NCI-H2227 (cell line): ENCODE results near the gene SEC14L5.
"Not testable (repeated sequence)": the region's sequence is repeated elsewhere in the genome, so short reads cannot be mapped to it uniquely, and the experiment has no call there.

Experiments
- DNase-seq: peaks from one replicate; lab custom pipeline; 2025; ENCODE audit not compliant: unreplicated experiment; lab: John Stamatoyannopoulos, UW

Gene SEC14L5

DNA sequence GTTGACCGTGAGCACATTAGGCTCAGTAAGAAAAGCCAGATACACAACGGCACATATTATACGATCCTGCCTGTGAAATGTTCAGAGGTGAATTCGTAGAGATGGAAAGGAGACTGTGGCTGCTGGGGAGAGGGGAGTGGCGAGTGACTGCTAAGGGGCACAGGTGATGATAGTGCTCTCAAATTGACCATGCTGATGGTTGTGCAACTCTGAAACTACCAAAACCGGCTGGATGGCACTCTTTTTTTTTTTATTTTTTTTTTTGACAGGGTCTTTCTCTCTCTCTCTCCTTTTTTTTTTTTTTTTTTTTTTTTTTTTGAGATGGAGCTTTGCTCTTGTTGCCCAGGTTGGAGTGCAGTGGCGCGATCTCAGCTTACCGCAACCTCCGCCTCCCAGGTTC is 8.1 kb upstream of the SEC14L5 start:
- DNase-seq, result no peak

DNA sequence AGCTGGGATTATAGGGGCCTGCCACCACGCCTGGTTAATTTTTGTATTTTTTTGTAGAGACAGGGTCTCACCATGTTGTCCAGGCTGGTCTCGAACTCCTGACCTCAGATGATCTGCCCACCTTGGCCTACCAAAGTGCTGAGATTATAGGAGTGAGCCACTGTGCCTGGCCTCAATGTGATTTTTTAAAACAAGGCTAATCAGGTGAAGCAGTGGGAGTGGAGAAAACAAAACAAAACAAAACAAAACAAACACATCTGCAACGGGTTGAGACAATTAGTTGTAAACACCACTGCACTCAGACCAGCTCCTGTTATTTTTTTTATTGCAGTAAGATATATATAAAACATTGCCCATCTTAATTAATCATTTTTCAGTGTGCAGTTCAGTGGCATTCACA is 6.5 kb upstream of the SEC14L5 start:
- DNase-seq, result not testable (repeated sequence)

DNA sequence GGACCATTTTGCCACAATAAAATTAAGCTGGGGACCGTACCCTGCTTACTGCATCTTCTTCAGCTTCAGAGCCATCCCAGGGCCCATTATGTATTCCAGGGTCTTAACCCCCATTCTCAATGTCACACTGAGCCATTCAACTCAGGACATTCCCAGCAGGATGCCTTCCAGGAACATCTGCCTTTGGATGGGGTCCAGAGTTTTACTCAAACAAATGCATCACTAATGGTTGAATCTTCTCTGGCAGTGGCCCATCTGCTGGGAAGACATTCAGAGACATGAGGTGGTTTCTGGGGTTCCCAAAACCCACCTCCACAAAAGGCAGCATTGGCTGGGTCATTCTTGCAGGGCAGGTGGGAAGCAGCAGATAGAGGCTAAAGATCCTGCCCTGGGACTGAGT is 3.4 kb upstream of the SEC14L5 start:
- DNase-seq, result no peak

DNA sequence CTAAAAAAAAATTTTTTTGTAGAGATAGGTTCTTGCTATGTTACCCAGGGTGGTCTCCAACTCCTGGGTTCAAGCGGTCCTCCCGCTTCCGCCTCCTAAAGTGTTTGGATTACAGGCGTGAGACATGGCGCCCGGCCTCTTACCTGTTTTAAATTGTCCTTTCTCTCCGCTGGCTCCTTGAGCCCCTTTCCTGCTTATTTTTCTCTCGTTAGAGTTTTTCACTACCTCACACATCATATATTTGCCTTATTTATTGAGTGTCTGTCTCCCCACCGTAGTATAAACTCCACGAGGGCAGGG is 760 bp upstream of the SEC14L5 start:
- DNase-seq, result no peak

DNA sequence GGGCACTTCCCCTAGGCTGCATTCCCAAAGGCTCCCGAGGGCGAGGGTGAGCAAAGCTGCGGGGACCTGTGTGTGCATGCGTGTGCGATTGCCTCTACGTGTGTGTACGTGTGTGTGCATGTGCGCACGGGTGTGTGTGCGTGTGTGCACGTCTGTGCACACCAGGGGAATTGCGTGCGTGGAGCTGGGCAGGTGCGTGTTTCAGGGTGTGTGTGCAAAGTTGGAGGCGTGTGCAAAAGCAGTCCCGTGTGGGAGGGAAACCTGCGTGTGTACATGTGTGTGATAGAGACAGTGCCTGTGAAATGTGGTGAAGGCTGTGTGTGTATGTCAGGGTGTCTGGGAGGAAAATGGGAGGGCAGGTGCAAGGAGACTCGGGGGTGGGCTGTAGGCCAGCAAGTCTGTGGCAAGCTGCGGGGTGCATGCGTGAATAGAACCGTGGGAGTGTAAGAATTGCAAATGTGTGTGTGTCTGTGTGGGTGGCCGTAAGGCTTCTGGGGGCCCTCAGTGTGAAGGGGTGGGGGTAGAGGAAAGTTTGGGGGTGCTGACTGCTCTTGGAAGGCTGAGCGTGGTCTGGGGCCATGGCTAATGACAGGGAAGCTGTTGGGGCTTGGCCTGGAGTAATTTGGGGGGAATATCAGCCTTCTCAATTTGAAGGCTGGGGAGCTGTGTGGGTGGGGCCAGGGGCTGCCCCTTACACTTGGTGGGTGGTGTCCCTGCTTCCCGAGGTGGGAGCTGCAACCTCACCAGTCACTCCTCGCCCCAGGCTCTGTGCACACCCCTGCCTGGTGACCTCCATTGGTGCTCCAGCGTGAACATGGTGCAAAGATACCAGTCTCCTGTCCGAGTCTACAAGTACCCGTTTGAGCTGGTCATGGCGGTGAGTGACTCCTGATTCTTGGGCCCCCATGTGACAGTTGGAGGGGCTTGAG is 644 bp downstream of the SEC14L5 start:
- no peak for DNase-seq

DNA sequence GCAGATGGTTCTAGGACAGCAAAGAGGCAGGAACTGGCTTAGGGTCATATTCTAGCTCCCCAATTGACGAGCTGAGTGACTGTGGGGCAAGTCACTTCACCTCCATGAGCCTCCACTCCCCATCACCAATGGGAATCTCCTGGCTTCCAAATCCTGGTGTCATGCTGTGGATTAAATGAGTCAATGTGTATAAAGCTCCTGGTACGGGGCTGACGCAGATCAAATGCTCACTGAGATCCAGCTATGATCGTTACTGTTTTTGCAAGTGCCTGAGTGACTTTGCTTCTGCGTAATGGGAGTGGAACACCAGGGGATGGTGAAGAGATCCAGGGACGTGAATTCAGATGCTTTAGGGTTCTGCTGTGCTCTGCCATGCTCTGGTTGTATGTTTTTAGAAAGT is 2.4 kb downstream of the SEC14L5 start:
- no peak for DNase-seq

DNA sequence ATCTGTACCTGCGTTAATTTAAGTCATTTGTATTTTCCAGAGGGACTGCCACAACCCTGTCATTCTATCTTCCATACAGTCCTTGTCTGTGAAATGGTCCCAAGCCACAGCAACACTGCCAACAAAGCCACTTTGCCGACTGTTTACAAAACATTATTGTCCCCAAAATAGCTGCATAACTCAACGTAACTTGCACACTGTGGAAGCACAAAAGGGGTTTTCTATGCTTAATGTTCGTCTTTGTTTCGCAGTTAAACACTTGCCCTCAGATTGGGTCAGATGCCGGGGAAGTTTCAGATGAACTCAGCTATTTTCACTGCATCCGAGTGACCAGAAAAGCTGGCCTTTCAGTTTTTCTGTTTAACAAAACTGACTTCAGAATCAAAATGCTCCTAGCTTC is 4.6 kb downstream of the SEC14L5 start:
- no peak for DNase-seq

DNA sequence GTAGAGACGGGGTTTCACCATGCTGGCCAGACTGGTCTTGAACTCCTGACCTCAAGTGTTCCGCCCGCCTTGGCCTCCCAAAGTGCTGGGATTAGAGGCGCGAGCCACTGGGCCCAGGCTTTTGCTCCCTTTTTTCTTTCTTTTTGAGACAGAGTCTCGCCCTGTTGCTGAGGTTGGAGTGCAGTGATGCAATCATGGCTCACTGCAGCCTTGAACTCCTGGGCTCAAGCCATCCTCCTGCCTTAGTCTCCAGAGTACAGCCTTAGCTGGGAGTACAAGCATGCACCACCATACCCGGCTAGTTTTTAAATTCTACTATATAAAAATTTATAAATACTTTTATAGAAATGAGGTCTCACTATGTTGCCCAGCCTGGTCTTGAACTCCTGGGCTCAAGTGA is 5.4 kb downstream of the SEC14L5 start:
- not testable (repeated sequence) for DNase-seq

DNA sequence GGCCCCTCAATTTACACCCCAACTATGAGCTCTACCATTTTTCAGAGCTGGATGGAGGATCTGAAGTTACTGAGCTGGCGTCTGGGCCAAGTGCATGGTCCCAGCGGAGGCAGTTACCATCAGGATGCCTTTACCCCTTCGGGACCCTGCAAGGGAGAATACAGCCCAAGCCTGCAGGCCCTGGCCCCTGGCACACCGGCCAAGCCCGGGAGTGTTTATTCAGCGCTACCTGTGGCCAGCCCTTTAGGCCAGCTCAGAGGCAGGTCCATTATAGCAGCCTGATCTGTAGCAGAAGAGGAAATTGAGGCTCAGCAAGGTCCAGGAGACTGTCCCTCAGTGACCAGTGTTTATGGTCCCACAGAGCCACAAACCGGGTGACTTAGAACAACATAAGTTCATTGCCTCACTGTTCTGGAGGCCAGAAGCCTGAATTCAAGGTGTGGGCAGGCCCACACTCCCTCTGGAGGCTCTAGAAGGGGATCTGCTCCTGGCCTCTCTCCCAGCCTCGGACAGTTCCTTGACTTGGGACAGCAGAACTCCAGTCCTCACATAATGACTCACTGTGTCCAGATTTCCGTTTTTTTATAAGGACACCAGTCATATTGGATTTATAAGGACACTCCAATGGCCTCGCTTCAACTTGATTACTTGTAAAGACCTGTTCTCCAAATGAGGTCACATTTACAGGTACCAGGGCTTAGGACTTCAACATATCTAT is 8.8 kb downstream of the SEC14L5 start:
- DNase-seq, result no peak

DNA sequence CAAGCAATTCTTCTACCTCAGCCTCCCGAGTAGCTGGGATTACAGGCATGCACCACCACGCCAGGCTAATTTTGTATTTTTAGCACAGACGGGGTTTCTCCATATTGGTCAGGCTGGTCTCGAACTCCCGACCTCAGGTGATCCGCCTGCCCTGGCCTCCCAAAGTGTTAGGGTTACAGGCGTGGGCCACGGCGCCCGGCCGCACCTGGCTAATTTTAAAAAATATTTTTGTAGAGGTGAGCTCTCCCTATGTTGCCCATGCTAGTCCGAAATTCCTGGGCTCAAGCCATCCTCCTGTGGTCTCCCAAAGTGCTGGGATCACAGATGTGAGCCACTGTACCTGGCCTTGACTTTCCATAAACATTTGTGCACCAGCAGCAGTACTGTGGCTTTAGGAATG is 10.1 kb downstream of the SEC14L5 start:
- DNase-seq, result not testable (repeated sequence)

DNA sequence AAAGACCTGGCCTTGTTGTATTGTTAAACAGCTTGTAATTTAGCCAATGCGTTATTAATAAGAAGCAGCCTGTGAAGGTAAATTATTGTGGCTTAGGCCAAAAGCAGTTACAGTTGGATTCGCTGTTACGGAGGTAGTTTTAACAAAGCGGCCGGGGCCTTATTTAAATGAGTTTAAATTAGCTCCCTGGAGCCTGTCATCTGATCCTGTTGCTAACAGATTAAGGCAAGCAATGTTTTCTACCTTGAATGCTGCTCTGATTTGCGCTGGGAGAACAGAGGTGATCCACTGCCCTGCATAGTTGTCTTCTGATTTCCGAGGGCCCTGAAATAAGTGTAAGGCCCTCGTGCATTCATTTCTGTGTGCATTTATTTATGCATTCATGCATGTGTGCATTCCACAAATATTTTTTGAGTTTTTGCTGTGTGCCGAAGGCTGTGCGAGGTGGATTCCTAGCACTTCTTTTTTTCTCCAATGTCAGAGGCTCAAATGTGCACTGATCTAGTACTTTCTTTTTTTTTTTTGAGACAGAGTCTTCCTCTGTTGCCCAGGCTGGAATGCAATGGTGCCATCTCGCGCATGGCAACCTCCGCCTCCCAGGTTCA is 10.9 kb downstream of the SEC14L5 start:
- DNase-seq, result no peak

DNA sequence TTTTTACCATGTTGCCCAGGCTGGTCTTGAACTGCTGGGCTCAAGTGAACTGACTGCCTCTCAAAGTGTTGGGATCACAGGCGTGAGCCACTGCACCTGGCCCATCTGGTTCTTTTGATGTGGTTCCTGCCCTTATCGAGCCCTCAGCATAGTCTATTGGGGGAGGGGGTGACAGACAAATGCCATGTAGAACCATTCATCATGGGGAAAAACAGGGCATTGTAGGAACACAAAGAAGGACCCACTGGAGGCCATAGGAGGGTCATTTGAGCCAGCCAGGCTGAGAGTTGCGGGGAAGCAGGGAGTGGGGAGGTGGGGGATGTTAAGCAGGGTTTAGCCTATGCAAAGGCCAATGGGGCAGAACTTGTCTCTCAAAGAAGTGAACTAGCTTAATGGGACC is 11.9 kb downstream of the SEC14L5 start:
- no peak for DNase-seq

DNA sequence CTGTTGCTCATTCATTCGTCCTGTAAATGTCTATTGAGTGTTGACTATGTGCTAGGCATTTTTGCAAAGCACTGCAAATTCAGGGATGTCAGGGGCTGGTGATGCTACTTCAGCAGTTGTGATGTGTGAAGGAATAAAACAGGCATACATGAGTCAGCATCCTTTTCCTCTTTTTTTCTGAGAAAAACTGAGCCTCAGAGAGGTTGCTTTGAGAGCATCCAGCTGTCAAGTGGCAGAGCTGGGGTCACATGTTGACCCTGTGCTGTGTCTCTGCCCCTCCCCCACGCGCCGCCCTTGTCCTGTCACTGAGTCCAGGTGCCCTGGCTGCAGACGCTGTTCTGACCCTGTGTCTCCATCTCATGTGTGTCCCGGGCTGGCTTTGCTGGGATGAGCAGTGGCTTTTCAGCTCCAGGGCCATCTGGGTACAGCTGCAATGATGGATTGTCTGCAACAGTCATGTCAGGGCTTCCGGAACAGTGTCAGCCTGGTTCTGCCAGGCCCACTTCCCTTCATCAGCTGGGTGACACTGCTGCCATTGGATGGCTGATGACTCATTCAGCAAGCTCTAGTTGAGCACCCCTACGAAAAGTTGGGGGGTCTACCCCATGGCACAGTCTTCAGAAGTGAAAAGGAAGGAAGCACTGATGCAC is 14.9 kb downstream of the SEC14L5 start:
- DNase-seq, result no peak

DNA sequence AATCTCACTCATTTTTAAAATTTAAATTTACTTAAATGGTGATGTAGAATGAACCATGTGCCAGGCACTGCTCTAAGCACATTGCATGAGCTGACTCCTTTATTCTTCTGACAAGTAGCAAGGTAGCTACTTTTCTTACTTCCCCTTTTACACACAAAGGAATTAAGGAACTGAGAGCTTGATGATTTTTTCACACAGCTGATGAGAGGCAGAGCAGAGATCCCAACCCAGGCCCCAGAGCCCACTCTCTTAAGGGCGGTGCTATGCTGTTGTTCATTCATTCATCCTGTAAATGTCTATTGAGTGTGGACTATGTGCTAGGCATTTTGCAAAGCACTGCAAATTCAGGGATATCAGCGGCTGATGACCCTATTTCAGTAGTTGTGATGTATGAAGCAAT is 17.9 kb downstream of the SEC14L5 start:
- no peak for DNase-seq

DNA sequence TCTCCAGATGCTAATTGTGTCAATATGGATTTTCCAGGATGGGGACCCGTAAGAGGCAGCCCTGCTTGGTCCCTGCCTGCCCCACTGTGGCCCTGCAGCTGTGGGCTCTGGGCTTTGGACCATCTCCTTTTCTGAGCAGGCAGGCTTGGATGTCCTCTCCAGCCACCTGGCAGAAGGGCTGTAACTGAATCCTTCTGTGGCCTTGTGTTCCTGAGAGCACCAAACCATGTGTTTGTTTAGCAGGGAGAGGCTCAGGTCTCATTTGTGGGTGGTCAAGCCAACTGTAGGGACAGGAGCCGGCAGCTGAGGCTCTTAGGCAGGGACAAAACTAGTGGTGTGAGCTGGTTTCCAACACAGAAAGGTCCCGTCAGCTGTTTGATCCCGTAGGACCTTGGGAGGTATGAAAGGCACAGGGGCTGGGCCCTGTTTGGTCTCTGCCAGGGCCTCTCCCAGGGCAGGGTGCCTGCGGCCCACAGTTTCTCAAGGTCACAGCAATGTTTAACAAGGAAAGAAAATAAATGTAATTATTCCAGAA is 18.5 kb downstream of the SEC14L5 start:
- DNase-seq, result no peak

DNA sequence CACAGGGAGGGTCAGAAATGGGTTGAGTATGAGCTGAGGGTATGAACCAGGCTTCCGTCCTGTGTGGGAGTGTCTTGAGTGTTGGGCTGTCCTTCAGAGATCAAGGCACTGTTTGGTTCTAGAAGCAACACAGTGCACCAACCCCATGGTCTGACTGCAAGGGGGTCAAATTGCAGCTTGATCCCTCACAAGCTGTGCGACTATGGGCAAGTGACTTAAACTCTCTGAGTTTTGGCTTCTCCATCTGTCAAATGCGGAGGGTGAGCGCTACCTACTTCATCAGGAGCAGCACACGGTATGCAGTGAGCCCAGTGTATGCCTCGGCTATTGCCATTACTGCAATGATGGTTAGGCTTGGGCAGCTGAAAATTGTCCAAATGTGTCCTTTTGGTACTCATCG is 21.0 kb downstream of the SEC14L5 start:
- no peak for DNase-seq

DNA sequence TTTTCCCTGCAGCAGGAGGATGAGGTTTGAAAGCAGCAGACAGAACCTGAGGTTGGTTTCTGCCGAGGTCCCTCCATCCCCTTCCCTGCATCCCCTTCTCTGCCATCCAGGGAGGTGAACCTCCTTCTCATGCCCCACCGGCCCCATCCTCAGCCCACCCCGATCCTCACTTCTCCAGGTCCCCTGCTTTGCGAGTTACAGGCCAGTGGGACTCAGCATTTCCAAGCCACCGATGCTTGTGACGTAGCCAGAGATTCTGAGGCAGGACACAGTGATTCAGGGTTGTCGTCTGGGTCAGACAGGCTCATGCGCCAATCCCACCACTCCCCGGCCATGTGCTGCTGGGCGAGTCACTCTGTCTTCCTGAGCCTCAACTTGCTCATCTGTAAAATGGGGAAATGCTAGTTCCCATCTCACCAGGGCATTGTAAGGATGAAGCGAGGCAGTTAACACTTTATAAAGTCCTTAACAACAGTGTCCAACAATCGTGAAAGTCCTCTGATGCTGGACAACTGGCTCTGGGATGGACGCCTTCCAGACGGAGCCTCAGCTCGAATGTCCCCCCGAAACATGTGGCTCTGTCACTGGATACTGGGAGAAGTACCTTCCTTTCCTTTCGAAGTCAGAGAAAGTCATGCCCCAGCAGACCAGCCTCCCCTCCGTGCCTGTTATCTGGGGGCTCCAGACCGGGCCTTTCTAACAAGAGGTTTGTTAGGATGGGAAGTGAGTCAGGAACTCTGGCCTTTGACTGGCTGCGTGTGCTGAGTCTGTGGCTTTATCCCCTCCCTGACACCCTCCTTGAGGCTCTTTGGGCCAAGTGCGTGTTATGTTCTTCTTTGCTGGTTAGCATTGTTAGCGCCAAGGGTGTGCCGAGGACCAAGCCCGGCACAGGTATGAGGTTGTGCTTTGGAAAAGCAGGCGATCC is 21.9 kb downstream of the SEC14L5 start:
- no peak for DNase-seq

DNA sequence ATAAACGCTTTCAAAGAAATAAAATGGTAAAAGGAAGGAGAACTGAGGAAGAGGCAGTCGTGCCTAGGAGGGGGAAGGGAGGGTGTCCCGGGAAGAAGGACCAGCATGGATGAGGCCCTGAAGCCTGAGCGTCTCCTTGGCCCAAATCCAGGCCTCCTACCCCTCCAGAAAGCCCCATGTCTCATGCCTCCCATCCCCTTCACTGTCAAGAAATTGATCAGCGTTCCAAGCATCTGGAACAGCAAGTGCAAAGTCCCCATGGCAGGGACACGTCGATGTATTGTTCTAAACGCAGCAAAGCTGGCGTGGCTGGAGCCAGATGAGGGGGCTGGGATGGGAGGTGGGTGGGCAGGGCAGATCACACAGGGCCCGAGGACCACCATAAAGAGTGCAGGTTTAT is 22.6 kb downstream of the SEC14L5 start:
- DNase-seq, result no peak

DNA sequence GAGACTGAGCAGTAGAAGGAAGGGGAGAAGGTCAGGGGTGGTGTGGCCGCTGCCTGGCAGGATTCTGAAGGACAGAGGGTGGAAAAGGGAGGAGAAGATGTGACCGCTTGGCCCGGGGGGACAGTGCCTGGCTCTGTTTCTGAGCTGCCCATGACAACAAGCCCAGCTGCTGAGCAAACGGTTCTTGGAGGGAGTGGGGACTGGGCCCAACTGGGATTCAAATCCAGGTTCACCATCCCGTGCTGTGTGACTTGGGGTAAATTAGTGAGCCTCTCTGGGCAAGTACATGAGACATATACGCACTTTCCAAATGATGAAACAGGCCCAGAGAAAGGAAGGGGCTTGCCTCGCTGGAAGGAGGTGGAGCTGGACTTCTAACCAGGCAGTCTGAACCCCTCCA is 23.3 kb downstream of the SEC14L5 start:
- no peak for DNase-seq
